GM21737 (cell line): ENCODE results near the gene GNMT.
"Not testable (repeated sequence)": the region's sequence is repeated elsewhere in the genome, so short reads cannot be mapped to it uniquely, and the experiment has no call there.

Experiments used
- ATAC-seq: cut with Tn5 transposase; IDR thresholded peaks from one replicate; pipeline ENCODE4 v1.9.1; 2021; ENCODE audit warnings: mild to moderate bottlenecking, moderate library complexity; ENCODE audit not compliant: unreplicated experiment

Gene GNMT

GRCh38 chr6:42940493-42941045, 20.0 kb upstream of the GNMT start:
- no peak for ATAC-seq

GRCh38 chr6:42941356-42941755, 19.2 kb upstream of the GNMT start:
- not testable (repeated sequence) for ATAC-seq

GRCh38 chr6:42942444-42942843, 18.1 kb upstream of the GNMT start:
- ATAC-seq, result no peak

- no peak for ATAC-seq
These were observed 12.6 kb upstream of the GNMT start for GRCh38 chr6:42947950-42948349.

GRCh38 chr6:42952389-42952788, 8.2 kb upstream of the GNMT start:
- no peak for ATAC-seq

GRCh38 chr6:42954405-42954804, 6.1 kb upstream of the GNMT start:
- not testable (repeated sequence) for ATAC-seq

- no peak for ATAC-seq
These were observed 2.4 kb upstream of the GNMT start for GRCh38 chr6:42958125-42958524.

- no peak for ATAC-seq
These were observed 674 bp upstream of the GNMT start for GRCh38 chr6:42959917-42960242.

- ATAC-seq, result no peak
These were observed 491 bp downstream of the GNMT start for GRCh38 chr6:42961020-42961470.

GRCh38 chr6:42962096-42962495, 1.5 kb downstream of the GNMT start:
- ATAC-seq, result no peak

- ATAC-seq, result no peak
These were observed 2.1 kb downstream of the GNMT start for GRCh38 chr6:42962502-42963178.

GRCh38 chr6:42963179-42963854, 2.8 kb downstream of the GNMT start:
- no peak for ATAC-seq

- no peak for ATAC-seq
These were observed 3.5 kb downstream of the GNMT start for GRCh38 chr6:42963855-42964605.

- no peak for ATAC-seq
These were observed 6.0 kb downstream of the GNMT start for GRCh38 chr6:42966571-42966970.

GRCh38 chr6:42967228-42967627, 6.7 kb downstream of the GNMT start:
- no peak for ATAC-seq

GRCh38 chr6:42968126-42968701, 7.7 kb downstream of the GNMT start:
- ATAC-seq, result no peak

GRCh38 chr6:42968783-42969182, 8.2 kb downstream of the GNMT start:
- no peak for ATAC-seq

GRCh38 chr6:42969431-42969830, 8.9 kb downstream of the GNMT start:
- no peak for ATAC-seq

GRCh38 chr6:42969934-42970333, 9.4 kb downstream of the GNMT start:
- ATAC-seq, result no peak

GRCh38 chr6:42970871-42971612, 10.5 kb downstream of the GNMT start:
- ATAC-seq, result no peak
